Measurements from ENCODE around the gene GMNN.
A peak's percentile ranks its signal among the peaks of the same experiment; 100 is the strongest.
"Not testable (repeated sequence)": the region's sequence is repeated elsewhere in the genome, so short reads cannot be mapped to it uniquely, and the experiment has no call there.

Gene GMNN

DNA sequence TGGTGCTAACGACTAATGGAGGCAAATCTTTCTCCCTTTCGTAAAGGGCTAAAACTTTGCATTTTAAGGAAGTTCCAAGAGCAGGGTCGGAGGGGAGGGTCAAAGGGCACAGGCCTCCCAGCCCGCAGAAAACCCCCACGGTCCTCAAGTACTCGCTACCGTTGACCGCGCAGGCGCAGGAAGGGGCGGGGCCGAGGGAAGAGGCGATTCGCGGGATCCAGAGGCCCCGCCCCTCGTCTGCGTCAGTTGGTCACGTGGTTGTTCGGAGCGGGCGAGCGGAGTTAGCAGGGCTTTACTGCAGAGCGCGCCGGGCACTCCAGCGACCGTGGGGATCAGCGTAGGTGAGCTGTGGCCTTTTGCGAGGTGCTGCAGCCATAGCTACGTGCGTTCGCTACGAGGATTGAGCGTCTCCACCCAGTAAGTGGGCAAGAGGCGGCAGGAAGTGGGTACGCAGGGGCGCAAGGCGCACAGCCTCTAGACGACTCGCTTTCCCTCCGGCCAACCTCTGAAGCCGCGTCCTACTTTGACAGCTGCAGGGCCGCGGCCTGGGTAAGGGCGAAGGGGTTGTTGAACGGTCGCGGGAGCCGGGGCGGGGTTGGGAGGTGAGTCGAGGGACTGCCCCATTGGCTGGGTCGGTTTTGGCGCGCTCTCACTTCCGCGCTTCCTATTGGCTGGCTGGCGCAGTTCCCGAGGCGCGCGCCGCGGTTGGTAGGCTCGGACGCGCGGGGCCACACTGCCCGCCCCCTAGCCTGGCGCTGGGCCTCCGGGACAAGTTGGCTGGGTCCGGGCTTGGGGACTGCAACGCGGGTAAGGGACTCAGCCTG lies at the start of gene GMNN:
TSS of gene GMNN (plus strand) at position 242 of the 824 bp plus-strand sequence. CDS start 2,310 bp downstream, outside the sequence.
- DNase-seq: peak; percentile 62 to 96 (median 92)

DNA sequence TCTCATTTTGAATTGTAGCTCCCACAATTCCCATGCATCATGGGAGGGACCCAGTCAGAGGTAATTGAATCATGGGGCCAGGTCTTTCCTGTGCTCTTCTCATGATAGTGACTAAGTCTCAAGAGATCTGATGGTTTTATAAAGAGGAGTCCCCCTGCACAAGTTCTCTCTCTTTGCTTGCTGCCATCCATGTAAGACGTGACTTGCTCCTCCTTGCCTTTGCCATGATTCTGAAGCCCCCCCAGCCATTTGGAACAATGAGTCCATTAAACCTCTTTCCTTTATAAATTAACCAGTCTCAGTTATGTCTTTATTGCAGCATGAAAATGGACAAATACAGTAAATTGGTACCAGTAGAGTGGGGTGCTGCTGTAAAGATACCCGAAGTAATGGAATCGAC lies 44.1 kb upstream of the GMNN start:
- DNase-seq: not testable (repeated sequence)

DNA sequence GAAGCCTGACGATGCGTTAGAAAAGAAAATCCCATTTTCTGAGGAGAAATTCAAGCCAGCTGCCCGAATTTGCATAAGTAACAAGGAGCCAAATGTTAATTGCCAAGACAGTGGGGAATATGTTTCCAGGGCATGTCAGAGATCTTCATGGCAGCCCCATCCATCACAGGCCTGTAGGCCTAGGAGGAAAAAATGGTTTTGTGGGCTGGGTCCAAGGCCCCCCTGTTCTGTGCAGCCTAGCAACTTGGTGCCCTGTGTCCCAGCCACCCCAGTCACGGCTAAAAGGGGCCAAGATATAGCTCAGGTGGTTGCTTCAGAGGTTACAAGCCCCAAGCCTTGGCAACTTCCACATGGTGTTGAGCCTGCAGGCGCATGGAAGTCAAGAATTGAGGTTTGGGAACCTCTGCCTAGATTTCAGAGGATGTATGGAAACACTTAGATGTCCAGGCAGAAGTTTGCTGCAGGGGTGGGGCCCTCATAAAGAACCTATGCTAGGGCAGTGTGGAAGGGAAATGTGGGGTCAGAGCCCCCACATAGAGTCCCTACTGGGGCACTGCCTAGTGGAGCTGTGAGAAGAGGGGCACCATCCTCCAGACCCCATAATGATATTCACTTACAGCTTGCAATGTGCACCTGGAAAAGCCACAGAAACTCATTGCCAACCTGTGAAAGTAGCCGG lies 43.1 kb upstream of the GMNN start:
- not testable (repeated sequence) for DNase-seq

DNA sequence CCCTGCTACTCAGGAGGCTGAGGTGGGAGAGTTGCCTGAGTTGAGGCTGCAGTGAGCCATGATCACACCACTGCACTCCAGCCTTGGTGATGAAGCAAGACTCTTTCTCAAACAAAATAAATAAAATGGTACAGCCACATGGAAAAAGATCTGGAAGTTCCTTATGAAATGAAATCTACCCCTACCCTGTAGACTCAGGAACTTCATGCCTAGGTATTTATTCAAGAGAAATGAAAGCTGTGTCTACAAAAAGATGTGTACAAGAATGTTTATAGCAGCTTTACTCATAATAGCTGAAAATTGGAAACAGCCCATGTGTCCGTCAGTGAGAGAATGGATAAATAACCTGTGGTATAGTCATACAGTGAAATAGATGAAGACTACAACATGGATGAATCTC lies 40.6 kb upstream of the GMNN start:
- DNase-seq: no peak

DNA sequence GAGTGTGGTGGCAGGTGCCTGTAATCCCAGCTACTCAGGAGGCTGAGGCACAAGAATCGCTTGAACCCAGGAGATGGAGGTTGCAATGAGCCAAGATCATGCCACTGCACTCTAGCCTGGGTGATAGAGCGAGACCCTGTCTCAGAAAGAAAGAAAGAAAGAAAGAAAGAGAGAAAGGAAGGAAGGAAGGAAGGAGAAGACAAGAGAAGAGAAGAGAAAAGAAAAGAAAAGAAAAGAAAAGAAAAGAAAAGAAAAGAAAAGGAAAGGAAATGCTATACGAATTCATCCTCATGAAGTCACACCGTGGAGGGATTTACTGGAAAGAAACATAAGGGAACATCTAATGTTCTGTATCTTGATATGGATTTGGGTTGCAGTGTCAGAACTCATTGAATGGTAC lies 40.0 kb upstream of the GMNN start:
- not testable (repeated sequence) for DNase-seq

DNA sequence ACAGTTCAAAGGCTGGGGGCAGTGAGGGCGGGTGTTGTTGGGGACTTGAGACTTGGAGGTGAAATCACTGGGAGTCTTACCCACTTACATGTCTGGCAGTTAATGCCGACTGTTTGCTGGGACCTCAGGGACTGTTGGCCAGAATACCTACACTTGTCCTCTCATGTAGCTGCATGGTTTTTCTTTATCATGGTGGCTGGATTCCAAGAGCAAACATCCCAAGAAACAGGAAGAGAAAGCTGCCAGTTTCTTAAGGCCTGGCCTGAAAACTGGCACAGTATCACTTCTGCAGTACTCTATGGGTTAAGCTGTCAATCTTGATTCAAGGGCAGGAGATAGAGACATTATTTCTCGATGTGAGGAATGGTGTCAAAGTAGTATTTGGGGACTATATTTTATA lies 36.0 kb upstream of the GMNN start:
- no peak for DNase-seq

DNA sequence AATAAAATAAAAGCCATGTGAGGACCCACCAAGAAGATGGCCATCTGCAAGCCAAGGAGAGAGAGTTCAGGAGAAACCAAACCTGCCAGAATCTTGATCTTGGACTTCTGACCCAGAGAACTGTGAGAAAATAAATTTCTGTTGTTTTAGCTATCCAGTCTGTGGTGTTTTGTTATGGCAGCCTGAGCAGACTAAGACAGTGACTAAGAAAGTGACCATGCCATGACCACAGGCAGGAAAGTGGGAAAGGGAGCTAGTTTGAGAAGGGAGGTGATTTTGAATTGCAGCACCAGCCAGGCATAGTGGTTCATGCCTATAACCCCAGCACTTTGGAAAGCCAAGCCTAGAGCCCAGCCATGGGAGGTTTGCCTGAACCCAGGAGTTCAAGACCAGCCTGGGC lies 33.9 kb upstream of the GMNN start:
- no peak for DNase-seq

DNA sequence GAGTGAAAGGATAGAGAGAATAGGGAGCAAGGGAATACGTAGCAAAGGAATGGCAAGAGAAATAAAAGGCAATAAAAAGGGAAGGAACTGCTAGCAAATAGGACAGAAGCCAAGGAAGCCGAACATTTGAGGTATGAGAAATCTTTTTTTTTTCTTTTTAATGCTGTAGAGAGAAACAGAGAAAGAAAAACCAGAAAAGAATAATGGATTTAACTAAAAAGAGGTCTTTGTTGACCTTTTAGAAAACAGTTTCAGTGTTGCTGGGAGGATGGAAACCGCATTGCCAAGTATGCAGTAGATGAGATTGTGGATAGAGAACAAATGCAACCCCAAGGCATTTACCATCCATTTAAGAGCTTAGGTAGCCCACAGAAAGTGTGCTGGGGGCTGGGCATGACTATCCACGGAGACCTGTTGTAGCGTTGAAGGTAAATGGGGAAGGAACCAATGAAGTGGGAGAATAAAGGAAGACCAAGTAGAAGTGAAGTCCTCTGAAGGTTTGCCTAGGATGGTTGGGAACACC lies 32.5 kb upstream of the GMNN start:
- peak in 3 of 14 donors; percentile 16 to 21 (median 17) for DNase-seq

DNA sequence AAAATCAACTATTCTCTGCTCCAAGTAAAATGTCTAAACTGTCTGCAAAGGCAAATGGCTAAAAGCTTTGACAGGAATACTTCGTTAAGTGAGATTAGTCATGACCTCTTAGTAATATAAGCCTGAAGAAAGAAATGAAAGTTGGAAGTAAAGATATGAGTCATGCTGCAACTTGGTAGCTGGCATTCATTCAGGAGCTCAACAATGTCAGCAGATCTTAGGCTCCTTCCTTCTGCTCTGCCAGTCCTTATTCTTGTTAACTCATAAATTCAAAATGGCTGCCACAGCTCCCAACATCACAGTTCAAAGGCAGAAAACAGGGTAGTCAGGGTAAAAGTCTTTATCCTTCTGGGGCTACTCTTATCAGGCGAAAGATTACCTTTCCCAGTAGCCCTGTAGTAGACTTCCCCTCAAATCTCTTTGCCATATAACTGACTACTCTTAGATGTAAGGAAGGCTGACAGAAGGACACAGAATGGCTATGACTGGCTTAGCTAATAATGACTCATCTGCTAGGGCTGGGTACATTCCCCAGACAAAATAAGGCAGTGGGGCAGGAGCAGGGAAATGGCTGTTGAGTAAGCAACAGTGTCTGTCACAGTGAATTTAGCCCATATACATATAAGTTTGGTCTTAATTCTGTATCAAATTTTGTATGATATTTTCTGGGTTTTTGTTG lies 31.3 kb upstream of the GMNN start:
- no peak for DNase-seq

DNA sequence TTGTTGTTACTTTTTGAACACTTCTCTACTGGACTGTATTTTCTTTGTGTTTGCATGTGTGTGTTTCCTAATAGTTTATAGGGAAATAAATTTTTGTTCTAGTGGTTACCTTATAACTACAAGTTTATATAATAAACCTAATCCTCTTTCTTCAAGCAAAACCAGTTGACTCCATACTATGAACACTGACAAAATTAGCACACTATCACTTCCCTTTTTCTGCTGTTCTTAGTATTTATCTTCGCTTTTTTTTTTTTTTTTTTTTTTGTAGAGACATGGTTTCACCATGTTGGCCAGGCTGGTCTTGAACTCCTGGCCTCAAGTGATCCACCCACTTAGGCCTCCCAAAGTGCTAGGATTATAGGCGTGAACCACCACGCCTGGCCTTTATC lies 30.8 kb upstream of the GMNN start:
- no peak for DNase-seq

DNA sequence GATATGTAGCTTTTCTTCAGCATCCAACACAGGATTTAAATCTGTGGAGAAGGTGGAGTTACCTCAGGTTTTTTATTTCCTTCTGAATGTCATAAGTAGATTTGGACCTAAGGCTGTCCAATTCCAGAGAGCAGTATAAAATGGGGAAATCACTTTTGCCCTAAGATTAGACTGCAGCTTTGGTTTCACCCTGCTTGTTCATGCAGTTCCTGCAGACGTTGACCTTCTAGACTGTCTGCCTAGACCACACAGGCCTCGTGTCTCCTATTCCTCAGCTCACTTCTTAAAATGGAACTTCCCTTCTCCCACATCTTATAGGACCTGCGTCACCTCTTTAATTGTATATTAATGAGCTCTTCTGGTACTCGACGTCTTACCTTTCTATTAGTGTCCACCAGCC lies 29.8 kb upstream of the GMNN start:
- peak in 1 of 14 donors; percentile 23 for DNase-seq

DNA sequence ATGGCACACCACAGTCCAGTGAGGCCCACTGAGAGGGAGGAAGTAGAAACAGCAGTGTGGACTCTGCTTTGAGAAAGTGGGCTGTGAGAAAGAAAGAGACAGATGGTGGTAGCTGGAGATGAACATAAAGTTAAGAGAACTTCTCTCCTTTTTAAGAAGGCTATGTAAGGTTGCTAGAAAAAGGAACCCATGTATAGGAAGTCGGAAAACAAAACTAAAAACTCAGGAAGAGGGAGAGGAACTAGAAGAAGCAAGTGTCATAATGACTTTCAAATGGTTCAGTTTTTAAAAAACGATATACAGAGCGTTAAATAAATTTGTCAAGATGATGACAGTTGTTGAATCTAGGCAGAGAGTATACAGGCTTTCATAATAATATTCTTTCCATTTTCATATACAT lies 25.4 kb upstream of the GMNN start:
- DNase-seq: no peak

DNA sequence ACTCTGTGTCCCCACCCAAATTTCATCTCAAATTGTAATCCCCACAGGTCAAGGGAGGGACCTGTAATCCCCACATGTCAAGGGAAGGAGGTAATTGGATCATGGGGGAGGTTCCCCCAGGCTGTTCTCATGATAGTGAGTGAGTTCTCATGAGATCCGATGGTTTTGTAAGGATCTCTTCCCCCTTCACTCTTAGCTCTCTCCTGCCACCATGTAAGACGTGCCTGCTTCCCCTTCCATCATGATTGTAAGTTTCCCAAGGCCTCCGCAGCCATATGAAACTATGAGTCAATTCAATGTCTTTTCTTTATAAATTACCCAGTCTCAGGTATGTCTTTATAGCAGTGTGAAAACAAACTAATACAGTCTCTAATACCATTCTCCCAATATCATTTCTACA lies 23.9 kb upstream of the GMNN start:
- not testable (repeated sequence) for DNase-seq

DNA sequence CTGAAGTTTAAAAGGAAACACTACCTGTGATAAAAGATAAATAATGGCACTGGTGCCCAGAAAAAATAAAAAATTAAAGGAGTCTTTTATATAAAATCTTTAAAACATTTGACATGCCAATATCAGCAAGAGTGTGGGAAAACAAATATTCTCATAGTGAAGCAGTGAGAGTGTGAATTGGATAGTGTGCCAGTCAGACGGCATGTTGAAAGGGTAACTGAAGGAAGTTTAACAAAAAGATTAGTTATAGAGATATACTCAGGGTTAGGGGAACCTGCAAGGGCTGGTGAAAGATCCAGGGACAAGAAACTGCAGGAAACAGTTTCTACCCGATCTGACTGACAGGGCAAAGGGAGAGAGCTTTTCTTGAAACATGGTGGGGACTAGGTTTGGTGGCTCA lies 22.2 kb upstream of the GMNN start:
- DNase-seq: no peak

DNA sequence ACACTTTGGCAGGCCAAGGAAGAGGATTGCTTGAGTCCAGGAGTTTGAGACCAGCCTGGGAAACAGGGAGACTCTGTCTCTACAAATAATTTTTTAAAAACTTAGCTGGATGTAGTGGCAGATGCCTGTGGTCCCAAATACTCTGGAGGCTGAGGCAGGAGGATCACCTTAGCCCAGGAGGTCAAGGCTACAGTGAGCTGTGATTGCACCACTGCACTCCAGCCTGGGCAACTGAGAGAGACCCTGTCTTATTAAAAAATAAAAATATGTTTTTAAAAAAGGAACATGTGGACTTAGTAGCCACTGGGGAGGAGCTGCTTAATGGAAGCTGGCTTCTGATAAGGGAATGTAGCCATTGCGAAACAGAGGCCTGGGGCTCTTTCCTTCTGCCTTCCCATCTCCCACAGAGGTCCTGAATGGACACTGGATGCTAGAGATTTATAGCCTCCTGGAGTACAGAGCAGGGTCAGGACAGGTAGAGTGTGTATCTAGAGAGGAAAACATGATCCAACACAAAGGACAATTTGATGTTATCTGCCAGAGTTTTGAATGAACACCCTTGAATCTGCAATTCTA lies 21.7 kb upstream of the GMNN start:
- no peak for DNase-seq

DNA sequence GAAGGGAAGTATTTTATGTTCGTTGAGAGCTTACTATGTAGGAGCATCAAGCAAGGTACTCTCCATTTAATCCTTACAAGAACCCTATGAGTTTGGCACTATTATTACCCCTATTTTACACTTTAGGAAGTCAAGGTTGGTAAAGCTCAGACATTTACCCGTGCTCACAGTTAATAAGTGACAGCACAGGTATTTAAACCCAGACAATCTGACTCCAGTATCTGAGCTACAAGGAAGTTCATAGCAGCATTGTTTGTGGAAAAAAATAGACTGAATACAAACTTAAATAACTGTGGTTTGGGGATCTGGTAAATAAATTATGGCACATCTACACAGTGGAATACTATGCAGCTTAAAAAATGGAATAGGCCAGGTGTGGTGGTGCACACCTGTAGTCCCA lies 21.2 kb upstream of the GMNN start:
- no peak for DNase-seq

DNA sequence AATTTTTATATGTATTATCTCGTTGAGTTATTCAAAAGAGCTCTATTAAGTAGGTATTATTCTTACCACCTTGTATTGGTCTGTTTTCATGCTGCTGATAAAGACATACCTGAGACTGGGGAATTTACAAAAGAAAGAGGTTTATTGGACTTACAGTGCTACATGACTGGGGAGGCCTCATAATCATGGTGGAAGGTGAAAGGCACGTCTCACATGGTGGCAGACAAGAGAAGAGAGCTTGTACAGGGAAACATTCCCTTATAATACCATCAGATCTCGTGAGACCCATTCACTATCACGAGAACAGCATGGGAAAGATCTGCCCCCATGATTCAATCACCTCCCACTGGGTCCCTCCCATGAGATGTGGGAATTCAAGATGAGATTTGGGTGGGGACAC lies 20.4 kb upstream of the GMNN start:
- DNase-seq: not testable (repeated sequence)

DNA sequence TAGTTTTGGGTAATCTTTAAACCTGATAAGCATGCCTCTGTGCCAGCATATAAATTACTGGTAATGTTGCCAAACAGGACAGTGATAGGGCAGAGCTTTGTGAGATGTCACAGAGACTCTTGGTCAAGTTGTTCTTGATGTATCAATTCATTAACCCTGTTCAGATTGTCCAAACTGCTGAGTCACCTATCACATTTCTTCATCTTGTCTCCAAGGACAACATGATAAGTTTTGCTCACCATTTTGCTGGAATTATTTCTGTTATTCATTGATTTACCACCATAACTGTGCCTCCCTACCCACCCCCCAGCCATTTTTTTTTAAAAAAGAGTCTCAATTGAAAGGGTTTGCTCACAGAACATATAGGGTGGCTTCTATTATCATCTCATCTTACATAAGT lies 19.5 kb upstream of the GMNN start:
- no peak for DNase-seq

DNA sequence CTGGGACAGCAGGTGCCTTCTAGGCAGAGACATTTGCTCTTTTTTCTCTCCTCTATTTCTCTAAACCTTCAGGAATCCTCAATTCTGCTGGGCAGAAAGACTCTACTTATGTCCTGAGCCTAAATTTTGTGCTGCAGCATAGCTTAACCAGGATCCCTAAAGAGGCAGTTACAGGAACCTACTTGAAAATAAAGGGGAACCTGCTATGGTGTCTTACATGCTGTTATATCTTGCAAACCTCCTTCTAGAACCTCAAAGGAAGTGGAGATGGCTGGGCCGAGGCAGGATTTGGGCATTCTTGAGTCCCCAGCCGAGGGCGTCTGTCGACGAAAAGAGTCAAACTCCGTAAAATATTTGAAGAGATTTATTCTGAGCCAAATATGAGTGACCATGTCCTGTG lies 17.1 kb upstream of the GMNN start:
- no peak for DNase-seq

DNA sequence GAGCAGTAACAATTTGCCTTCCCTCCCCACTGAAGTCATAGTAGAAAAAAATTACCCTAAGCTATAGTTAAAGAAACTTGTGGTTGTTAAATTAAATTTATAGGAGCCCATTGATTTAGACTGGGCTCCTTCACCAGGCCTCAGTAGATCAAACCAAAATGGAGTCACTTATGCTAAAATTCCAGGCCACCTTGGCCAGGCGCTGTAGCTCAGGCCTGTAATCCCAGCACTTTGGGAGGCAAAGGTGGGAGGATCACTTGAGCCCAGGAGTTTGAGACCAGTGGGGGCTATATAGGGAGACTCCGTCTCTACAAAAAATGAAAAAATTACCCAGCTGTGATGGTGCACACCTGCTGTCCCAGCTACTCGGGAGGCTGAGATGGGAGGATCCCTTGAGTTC lies 15.0 kb upstream of the GMNN start:
- DNase-seq: no peak

DNA sequence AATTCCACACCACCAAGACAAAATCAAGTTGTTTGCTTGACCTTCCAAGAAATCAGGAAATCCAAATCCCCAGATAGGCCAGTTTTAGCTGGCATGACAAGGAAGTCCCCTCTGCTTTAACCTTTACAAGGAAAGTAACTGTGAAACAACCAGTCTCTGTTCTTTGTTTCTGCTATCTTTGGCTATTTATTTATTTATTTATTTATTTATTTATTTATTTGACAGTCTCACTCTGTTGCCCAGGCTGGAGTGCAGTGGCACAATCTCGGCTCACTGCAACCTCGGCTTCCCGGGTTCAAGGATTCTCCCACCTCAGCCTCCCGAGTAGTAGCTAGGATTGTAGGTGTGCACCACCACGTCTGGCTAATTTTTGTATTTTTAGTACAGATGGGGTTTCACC lies 14.5 kb upstream of the GMNN start:
- no peak for DNase-seq

DNA sequence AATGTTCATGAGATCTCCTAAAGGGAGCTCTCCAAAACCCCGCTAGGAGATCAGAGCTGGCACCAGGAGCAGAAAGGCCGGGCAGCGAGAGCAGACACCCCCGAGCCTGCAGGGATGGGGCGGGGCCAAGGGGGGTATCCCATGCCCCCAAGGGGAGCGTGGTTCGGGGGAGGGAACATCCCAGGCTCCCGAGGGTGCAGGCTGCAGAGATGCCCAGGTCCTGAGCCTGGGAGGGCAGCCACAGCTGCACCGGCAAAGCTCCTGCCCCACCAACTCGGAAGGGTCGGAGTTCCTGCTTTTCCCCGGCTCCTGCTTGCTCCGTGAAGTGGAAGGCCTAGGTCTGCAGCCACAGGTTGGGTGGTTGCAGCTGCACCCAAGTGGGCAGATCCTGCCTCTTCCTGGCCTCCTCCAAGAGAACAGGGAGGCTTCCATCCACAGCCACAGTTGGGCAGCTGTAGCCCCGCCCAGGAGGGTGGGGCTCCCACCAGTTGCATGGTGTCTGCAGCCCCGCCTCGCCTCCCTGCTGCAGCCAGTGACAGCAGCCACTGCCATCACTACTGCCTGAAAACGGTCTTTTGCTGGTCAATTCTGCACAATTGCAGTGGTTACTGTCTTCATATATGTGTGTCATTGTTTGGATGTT lies 13.4 kb upstream of the GMNN start:
- DNase-seq: no peak

Data from C1 segment of cervical spinal cord (tissue), 14 donors.